ENCODE data around the gene CRMP1.

CRMP1 gene

GRCh38 chr4:5919044-5919443, 26.2 kb upstream of the CRMP1 start:
- no peak for DNase-seq

- no peak for DNase-seq
These were observed 25.6 kb upstream of the CRMP1 start for GRCh38 chr4:5918331-5918985.

- DNase-seq, result no peak
These were observed 24.8 kb upstream of the CRMP1 start for GRCh38 chr4:5917672-5918071.

DNA sequence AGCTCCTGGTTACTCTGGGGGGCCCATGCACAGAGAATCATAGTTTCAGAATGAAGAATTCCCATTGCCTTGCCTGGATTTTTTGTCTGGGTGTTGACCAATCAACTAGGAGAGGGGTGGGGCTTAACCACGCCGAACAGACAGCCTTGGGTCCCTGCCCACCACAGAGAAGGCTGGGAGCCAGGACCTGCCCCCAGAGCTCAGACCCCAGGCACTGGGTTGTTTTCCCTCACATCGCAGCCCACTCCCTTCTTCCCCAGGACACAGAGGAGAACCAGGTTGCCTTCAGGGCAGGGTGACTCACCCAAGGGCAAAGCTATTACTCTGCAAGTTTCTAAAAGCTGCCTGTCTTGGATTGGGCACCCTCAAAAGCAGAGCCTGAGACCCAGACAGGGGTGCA, 23.3 kb upstream of the CRMP1 start:
- no peak for DNase-seq

- DNase-seq, result no peak
These were observed 20.6 kb upstream of the CRMP1 start for GRCh38 chr4:5913454-5913853.

- DNase-seq, result no peak
These were observed 19.7 kb upstream of the CRMP1 start for GRCh38 chr4:5912614-5913019.

GRCh38 chr4:5908876-5909427, 16.1 kb upstream of the CRMP1 start:
- DNase-seq, result no peak

GRCh38 chr4:5906191-5906590, 13.3 kb upstream of the CRMP1 start:
- no peak for DNase-seq

DNA sequence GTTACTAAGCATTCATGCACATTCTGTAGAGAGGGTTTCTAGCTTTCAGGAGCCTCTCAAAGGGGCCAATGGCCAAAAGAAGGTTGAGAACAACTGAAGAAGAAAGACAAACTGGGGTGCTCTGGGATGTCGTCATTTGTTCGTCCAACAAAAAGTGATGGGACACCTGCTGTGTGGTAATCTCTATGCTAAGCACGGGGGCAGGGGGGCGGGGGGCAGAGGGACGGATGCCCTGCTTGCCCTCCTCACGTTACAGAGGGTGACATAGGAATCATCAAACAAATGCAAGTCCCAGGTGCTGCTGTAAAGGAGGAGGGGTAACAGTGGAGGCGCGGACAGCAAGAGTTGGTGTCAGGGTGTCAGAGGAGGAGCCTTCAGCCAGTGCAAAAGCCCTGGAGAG, 12.8 kb upstream of the CRMP1 start:
- no peak for DNase-seq

GRCh38 chr4:5900844-5901243, 8.0 kb upstream of the CRMP1 start:
- no peak for DNase-seq

GRCh38 chr4:5899881-5900280, 7.0 kb upstream of the CRMP1 start:
- DNase-seq, result no peak

DNA sequence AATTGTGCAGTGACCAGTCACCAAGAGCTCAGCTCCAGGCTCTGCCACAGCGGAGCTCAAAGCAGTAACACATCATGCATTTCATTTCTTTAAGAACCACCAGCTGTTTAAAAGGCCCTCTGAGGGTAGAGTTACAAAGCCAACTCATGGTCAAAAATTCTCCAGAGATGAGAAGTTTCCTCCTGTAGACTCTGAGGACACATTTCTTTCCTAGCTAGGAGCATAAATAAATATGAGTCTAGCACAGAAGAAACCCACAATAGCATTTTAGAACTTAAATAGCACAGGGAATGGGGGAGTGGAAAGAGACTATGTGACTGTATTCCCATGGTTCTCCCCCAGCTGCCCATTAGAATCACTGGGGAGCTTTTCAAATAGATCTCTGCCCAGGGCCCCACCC, 6.5 kb upstream of the CRMP1 start:
- DNase-seq, result no peak

DNA sequence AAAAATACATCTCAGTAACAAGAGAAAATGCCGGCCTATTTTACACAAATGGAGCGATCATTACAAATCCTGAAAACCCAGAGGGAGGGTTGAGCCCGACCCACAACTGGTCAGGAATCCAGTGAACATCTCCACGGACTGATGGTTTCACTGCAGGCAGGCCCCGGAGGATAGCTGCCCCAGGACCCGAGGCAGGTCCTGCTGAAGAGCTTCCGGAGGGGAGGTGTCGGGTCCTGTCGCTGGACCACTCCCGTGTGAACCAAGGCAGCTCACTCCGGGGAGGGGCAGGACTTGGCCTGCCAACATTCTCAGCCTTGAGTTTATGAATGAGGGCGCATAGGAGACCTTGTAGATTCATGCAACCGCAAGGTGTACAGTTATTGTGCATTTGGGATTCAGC, 4.8 kb upstream of the CRMP1 start:
- DNase-seq, result no peak

DNA sequence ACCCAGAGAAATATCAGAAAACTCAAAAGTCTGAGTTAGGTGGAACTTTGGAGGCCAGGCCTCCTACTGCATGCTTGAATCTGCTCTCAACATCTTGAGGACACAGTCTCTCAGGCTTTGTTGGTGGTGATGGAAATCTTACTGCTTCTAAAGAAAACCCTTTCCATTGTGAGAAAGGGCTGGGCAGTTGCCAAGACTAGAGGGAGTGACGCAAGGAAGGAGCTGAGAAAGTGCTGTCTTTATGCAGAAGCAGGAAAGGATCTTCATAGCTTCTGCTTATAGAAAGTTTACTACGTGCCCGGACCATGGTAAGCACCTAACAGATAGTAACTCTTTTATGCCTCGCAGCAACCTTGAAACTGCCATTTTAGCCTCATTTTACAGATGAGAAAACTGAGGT, 2.4 kb upstream of the CRMP1 start:
- DNase-seq, result no peak

- DNase-seq, result no peak
These were observed 1.4 kb upstream of the CRMP1 start for GRCh38 chr4:5894266-5894665.

DNA sequence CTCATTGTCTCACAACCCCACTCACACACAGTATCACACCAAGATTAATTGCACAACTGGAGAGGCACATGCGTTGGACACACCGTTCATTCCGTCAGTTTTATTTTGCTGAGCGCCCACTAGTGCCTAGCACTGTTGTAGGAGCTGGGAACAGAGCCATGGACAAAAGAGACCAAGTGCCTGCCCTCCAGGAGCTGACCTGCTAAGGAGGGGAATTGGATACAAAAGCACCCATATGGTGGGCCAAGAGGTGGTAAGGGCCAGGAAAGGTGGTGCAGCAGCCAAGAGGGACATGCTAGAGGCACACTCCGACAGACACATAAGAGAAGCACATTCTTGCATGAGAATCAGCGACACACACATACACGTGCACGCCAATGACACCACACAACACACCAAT, 705 bp upstream of the CRMP1 start:
- no peak for DNase-seq

- DNase-seq, result no peak
These were observed 423 bp downstream of the CRMP1 start for GRCh38 chr4:5892323-5893003.

- no peak for DNase-seq
These were observed 1.1 kb downstream of the CRMP1 start for GRCh38 chr4:5891563-5892322.

GRCh38 chr4:5890063-5890727, 2.7 kb downstream of the CRMP1 start:
- peak; percentile 78 for DNase-seq

GRCh38 chr4:5889002-5889696, 3.7 kb downstream of the CRMP1 start:
- DNase-seq, result no peak

- DNase-seq, result peak; percentile 56
These were observed 4.5 kb downstream of the CRMP1 start for GRCh38 chr4:5888222-5889001.

Data from NCI-H510A (cell line).